SK-N-MC (cell line): ENCODE results near the gene NIPAL4.
"Not testable (repeated sequence)": the region's sequence is repeated elsewhere in the genome, so short reads cannot be mapped to it uniquely, and the experiment has no call there.

Experiments
- DNase-seq: peaks from one replicate; pipeline ENCODE4 v3.0.0-alpha.2; 2011; ENCODE audit warnings: low read depth, low spot score
- H3K27ac ChIP-seq: fragments of 200-600 bp; sonication (generic); 2 replicates; pipeline ENCODE4 v1.5.1; 2016; ENCODE audit warnings: mixed run types
- H3K36me3 ChIP-seq: fragments of 200-600 bp; sonication (generic); 2 replicates; pipeline ENCODE4 v1.6.1; 2017; ENCODE audit warnings: antibody characterized with exemption, low read length, mixed read lengths; ENCODE audit not compliant: insufficient read depth
- H3K4me3 ChIP-seq: fragments of 200-600 bp; sonication (generic); 2 replicates; pipeline ENCODE4 v1.5.1; 2016
- H3K9ac ChIP-seq: fragments of 200-600 bp; sonication (generic); 2 replicates; pipeline ENCODE4 v1.8.0; 2017; ENCODE audit warnings: mixed run types, mixed read lengths; ENCODE audit not compliant: insufficient read length
- H3K9me3 ChIP-seq: fragments of 200-600 bp; sonication (generic); 2 replicates; pipeline ENCODE4 v1.6.1; 2017; ENCODE audit warnings: low read depth, mild to moderate bottlenecking, antibody characterized with exemption, low read length, moderate library complexity, mixed read lengths
- EZH2 ChIP-seq: fragments of 200-600 bp; sonication (generic); IDR thresholded peaks from one replicate; pipeline ENCODE4 v1.6.1; 2017; ENCODE audit warnings: antibody characterized with exemption
- FOXP2 ChIP-seq: optimal IDR thresholded peaks from 2 replicates; pipeline ENCODE3; 2011; ENCODE audit warnings: mild to moderate bottlenecking, moderate library complexity; ENCODE audit not compliant: insufficient read depth; ENCODE audit errors: extremely low read length, control extremely low read depth
- POLR2AphosphoS5 ChIP-seq: IDR thresholded peaks from 2 replicates; pipeline ENCODE4 v1.6.1; 2012; ENCODE audit warnings: mild to moderate bottlenecking, low read depth, low read length, borderline replicate concordance

Gene NIPAL4

GRCh38 chr5:157477814-157478494 is 17.9 kb downstream of the NIPAL4 start:
- no peak overlapping the region for H3K9ac ChIP-seq

DNA sequence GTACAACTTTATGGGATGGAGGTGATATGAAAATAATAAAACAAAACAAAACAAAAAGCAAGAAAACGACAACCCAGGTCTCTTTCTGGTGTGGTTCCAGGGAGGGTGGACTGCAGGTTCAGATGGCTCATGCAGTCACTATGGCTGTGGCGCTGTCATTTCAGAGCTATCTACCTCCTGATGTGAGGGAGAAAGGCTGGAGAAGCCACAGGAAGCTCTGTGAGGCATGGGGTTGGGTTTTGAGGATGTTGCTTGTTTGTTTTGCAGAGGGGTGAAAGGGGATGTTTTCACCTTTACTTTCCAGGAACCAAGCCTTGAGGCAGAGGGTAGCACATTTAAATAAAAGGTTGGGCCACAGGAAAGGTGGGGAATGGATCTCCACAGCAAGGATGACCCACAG is 18.7 kb downstream of the NIPAL4 start:
- no peak overlapping the region for H3K4me3 ChIP-seq
- no peak overlapping the region for H3K27ac ChIP-seq
- H3K9me3 ChIP-seq: no peaks in the 10 kb centered on the region
- DNase-seq: no peak
- TF ChIP-seq FOXP2 (no peak), POLR2AphosphoS5 (no peak), EZH2 (no peak)
- H3K9ac ChIP-seq: no peak overlapping the region
- H3K36me3 ChIP-seq: no peaks in the 10 kb centered on the region

More at GRCh38 chr5:157477814-157478494, 17.9 kb downstream of the NIPAL4 start:
- DNase-seq: no peak
- TF ChIP-seq POLR2AphosphoS5 (no peak), FOXP2 (no peak), EZH2 (no peak)
- H3K27ac ChIP-seq: no peak overlapping the region
- H3K36me3 ChIP-seq: no peaks in the 10 kb centered on the region
- no peaks in the 10 kb centered on the region for H3K9me3 ChIP-seq
- no peak overlapping the region for H3K4me3 ChIP-seq

GRCh38 chr5:157479166-157479565 is 19.2 kb downstream of the NIPAL4 start:
- Histone ChIP-seq H3K27ac (no peak overlapping the region), H3K9me3 (no peaks in the 10 kb centered on the region), H3K9ac (no peak overlapping the region), H3K36me3 (no peaks in the 10 kb centered on the region), H3K4me3 (no peak overlapping the region)
- no peak for TF ChIP-seq FOXP2
- no peak for TF ChIP-seq EZH2
- no peak for TF ChIP-seq POLR2AphosphoS5
- DNase-seq: no peak

DNA sequence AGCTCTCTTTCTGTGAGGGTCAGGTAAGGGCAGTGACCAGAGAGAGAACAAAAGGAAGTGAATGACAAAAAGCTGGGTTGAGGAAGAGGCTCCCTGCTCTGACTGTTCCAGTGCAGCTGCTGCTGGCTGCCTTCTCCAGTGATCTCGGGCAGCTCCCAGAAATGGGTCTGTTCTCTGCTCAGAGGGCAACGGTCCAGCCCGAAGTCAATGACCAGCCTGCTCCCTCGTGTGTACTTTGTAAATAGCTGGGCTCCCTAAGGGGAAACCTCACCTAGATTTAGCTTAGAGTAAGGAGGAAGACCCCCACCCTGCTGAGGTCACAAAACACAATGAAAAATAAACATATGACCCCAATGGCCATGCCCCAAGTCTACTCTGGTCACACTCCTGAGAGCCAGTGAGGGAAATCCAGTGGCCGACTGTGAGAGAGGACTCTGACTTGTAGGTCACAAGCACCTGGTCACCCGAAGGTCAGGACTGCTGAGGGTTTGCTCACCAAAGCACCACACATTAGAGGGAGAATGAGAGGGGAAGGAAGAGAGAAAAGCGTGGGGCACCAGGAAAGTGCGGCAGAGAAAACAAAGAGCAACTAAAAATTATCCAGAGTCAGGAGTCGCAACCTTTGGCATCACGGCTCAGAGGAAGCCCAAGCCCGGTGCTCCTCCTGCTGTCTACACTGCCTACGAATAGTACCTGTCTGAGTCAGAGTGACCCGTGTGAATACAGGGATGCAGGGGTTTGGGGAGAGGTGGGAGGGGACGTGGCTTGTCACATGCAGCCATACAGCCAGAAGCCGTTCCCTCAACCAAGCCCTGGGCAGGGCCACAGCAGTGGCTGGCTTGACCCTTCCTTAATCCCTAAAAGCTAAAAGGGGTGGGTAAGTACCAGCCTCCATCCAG is 19.8 kb downstream of the NIPAL4 start:
- TF ChIP-seq EZH2 (no peak), POLR2AphosphoS5 (no peak), FOXP2 (no peak)
- no peak overlapping the region for H3K9ac ChIP-seq
- no peaks in the 10 kb centered on the region for H3K36me3 ChIP-seq

DNA sequence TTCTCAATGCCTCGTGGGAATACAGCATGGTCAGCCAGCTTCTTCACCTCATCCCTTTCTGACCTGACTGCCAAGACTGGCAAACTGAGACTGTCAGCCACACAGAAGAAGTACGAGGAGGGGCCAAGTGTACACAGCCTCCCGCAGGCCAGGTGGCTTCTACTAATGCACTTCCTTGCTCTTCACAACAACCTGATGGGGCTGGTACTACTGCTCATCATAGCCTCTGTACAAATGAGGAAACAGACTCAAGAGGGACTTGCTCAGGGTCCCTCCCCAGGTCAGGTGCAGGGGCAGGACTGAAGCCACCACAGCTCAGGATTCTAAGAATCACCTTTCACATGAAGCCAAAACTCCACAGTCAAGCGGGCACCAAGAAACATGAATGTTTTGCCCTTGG is 21.3 kb downstream of the NIPAL4 start:
- no peak for TF ChIP-seq POLR2AphosphoS5
- no peak for TF ChIP-seq EZH2
- no peak for TF ChIP-seq FOXP2
- Histone ChIP-seq H3K36me3 (no peaks in the 10 kb centered on the region), H3K27ac (no peak overlapping the region), H3K9me3 (no peaks in the 10 kb centered on the region), H3K4me3 (no peak overlapping the region), H3K9ac (no peak overlapping the region)
- no peak for DNase-seq

More for the DNA sequence above, 19.8 kb downstream of the NIPAL4 start:
- H3K27ac ChIP-seq: no peak overlapping the region
- no peaks in the 10 kb centered on the region for H3K9me3 ChIP-seq
- DNase-seq: no peak
- no peak overlapping the region for H3K4me3 ChIP-seq

GRCh38 chr5:157481666-157482065 is 21.7 kb downstream of the NIPAL4 start:
- H3K27ac ChIP-seq: no peak overlapping the region
- TF ChIP-seq POLR2AphosphoS5: no peak
- no peak for TF ChIP-seq FOXP2
- no peak for DNase-seq
- no peak overlapping the region for H3K4me3 ChIP-seq
- no peaks in the 10 kb centered on the region for H3K9me3 ChIP-seq
- H3K9ac ChIP-seq: no peak overlapping the region
- H3K36me3 ChIP-seq: no peaks in the 10 kb centered on the region

GRCh38 chr5:157482702-157483101 is 22.7 kb downstream of the NIPAL4 start:
- not testable (repeated sequence) for H3K9me3 ChIP-seq, H3K4me3 ChIP-seq, DNase-seq, H3K27ac ChIP-seq, H3K36me3 ChIP-seq, H3K9ac ChIP-seq

DNA sequence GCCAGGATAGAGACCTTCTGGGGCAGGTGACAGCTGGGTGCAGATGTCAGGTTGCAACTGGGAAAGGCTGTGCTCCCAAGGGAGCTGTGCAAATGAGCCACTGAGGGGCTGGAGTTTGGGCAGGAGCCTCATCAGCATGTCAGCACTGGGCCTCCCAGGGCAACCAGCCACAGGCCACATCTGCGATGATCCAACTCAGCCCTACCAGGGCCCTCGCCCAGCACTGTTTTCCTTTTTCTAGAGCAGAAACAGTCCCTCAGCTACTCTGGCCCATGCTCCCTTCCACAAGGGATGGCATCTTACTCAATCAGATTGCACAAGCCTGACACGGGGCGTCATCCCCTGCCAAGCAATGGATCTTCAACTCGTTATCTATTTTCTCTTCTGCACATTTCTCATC is 24.8 kb downstream of the NIPAL4 start:
- DNase-seq: no peak
- Histone ChIP-seq H3K4me3 (no peak overlapping the region), H3K36me3 (no peaks in the 10 kb centered on the region), H3K9me3 (no peaks in the 10 kb centered on the region), H3K27ac (no peak overlapping the region), H3K9ac (no peak overlapping the region)
- TF ChIP-seq EZH2 (no peak), POLR2AphosphoS5 (no peak), FOXP2 (no peak)
